ENCODE measurements around the gene TRAF6.

- no peak for TF ChIP-seq EP300 (IDR thresholded peaks at IDR 0.05)
- no peak for TF ChIP-seq POLR2AphosphoS5 (IDR thresholded peaks at IDR 0.05)
- no peak for TF ChIP-seq CTCF (IDR thresholded peaks at IDR 0.05)
Measured at GRCh38 chr11:36507824-36508489, 2.1 kb downstream of the TRAF6 start.

All from upper lobe of left lung (tissue), 4 donors.